OCI-LY1 (cell line): ENCODE data around the gene CBX8.

Experiments used
- EZH2 ChIP-seq: fragments of 200-600 bp; sonication (generic), shearing (Covaris generic); IDR thresholded peaks from 2 replicates; pipeline ENCODE4 v1.8.0; 2017; ENCODE audit warnings: borderline replicate concordance, mixed run types, mild to moderate bottlenecking, antibody characterized with exemption, low read length, moderate library complexity, mixed read lengths
- TF ChIP-seq, protein P1 (sequence below): fragments of 200-600 bp; sonication (generic), shearing (Covaris generic); IDR thresholded peaks from 2 replicates; pipeline ENCODE4 v1.5.1; 2017; ENCODE audit warnings: mild to moderate bottlenecking, antibody characterized with exemption, low read length, moderate library complexity, mixed read lengths

DNA sequence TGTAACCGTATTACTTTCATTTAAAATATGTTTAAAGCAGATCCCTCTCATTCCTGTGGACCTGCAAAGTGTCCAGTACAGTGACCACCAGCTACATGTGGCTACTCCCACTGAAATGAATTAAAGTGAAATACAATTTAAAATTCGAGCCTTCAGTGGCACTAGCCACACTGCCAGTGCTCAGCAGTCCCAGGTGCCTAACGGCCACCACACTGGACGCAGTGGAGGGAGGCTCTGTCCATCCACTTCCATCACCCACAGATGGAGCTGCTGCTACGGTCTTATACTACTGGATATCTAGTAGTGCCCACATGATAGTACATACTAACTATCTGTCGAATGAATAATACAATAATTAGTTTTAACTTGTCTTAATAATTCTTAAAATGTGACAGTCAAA lies 21.2 kb downstream of the CBX8 start:
- TF ChIP-seq, protein P1, sequence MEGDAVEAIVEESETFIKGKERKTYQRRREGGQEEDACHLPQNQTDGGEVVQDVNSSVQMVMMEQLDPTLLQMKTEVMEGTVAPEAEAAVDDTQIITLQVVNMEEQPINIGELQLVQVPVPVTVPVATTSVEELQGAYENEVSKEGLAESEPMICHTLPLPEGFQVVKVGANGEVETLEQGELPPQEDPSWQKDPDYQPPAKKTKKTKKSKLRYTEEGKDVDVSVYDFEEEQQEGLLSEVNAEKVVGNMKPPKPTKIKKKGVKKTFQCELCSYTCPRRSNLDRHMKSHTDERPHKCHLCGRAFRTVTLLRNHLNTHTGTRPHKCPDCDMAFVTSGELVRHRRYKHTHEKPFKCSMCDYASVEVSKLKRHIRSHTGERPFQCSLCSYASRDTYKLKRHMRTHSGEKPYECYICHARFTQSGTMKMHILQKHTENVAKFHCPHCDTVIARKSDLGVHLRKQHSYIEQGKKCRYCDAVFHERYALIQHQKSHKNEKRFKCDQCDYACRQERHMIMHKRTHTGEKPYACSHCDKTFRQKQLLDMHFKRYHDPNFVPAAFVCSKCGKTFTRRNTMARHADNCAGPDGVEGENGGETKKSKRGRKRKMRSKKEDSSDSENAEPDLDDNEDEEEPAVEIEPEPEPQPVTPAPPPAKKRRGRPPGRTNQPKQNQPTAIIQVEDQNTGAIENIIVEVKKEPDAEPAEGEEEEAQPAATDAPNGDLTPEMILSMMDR, result no peak
- TF ChIP-seq EZH2, result no peak
